Kidney tubule cell (primary cell): ENCODE results near the gene ST8SIA4.
"Not testable (repeated sequence)": the region's sequence is repeated elsewhere in the genome, so short reads cannot be mapped to it uniquely, and the experiment has no call there.

Experiments
- DNase-seq: peaks from one replicate; pipeline ENCODE4 v3.0.0-alpha.2; 2018; ENCODE audit warnings: low spot score

ST8SIA4 gene

GRCh38 chr5:100787648-100788047 lies 115.4 kb downstream of the ST8SIA4 start:
- DNase-seq, result no peak

GRCh38 chr5:100785536-100785935 lies 117.5 kb downstream of the ST8SIA4 start:
- not testable (repeated sequence) for DNase-seq

DNA sequence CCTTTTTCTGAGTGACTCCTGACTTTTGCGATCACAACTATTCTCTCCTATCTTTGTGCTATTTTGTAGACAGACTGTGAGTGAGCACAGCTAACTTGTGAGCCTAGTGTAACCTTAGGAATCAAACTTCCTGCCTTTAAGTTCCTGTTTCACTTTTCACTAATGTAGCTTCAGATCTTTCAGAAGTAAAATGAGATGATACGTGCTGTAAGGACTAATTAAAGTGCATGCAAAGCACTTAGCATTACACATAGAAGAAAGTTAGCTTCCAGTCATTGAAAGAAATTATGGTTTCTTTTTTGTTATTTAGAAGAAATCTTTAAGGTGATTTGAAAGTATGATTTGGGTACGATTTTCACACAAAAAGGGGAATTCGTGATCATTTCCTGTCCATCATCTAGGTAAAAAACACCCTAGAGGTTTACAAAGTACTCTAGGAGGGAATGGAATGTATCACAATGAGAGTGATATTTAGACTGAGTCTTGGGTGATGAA lies 122.7 kb downstream of the ST8SIA4 start:
- DNase-seq, result no peak

DNA sequence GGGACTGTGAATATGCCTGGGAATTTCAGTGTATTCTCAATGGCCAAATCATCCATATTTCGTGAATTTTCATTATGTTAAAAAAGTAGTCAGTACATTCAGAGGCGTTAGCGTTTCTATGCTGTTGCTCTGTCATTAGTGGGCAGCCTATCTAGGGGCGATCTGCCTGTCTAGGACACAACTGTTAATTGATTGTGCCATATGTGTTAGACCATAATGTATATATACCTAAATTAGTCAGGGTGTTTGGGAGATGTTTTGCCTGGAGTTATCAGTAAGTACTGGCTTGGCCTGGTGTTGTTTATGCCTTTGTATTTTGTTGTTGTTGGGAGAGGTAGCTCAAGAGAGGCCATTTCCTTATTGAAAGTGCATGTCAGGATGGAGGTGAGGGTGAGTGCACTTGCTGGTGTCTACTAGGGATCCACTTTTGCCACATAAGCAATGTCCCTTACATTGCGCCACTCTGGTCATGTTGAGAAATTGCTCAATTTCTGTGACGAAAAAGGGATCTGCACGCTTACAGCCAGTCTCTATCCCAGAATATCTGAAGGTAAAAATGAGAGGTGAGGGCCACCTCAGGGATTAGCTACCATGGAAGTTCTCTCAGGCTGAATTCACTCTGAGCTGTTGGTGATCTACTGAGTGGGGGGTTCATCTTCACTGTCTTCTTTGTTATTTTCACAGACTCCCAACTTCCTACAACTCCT lies 123.3 kb downstream of the ST8SIA4 start:
- DNase-seq, result no peak

DNA sequence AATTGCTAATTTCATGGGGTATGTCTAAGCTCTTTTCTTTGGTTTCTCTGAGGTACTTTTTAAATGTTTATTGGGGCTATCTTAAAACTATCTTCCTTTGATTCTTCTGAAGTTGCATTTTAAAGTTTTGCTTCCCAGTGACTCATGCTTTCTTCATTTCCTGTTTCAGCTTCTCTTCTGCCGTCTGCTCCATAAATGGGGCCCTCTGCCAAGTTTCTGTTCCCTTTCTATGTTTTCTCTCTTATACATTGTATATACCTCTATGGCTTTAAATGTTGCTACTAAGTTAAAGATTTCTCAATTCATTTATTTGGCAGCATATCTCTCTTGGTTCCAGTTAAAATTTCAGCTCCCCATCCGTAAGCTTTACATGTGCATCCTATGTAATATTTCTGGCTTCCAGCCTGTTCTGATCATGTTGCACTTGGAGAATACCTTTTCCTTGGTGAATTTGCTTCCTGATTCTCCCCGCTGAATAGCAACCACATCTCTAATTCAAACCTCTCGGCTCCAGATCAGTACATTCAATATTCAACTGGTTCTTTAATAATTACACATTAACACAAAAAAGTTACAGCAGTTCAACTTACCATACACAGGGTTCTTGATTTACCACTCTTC lies 125.3 kb downstream of the ST8SIA4 start:
- DNase-seq, result peak; percentile 74

DNA sequence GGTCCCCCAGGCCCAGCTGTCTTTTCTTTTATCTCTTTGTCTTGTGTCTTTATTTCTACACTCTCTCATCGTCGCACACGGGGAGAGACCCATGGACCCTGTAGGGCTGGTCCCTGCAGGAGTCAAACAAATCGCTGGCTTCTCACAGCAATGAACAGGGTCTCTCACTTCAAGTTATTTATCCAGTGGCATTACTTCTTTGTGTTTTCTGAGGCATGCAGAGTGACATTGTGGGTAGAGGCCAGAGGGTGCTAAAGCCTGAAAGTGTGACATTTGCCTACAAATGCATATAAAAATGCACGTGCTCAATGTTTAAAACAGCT lies 127.6 kb downstream of the ST8SIA4 start:
- no peak for DNase-seq

GRCh38 chr5:100772548-100772947 lies 130.5 kb downstream of the ST8SIA4 start:
- DNase-seq, result no peak

DNA sequence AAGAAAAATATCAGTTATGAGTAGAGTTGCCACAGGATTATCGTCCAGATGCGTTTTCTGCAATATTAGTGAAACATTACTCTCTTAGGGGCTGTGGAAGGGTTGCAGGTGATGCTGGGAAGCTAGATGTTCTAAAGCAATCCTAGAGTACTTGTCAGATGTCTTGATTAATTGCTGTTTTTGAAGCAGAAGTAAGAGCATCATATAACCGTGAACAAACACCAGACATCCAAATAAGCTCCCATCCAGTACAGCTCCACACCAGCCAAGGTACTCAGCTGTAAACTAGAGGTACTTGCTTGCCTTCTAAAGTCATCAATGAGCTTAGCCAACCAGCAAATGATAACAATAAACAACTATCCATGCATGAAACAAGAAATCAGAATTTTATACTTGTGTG lies 131.1 kb downstream of the ST8SIA4 start:
- no peak for DNase-seq

GRCh38 chr5:100771181-100771580 lies 131.9 kb downstream of the ST8SIA4 start:
- DNase-seq, result no peak

GRCh38 chr5:100768221-100768620 lies 134.9 kb downstream of the ST8SIA4 start:
- no peak for DNase-seq

- no peak for DNase-seq
These were observed 140.1 kb downstream of the ST8SIA4 start for GRCh38 chr5:100762995-100763394.

DNA sequence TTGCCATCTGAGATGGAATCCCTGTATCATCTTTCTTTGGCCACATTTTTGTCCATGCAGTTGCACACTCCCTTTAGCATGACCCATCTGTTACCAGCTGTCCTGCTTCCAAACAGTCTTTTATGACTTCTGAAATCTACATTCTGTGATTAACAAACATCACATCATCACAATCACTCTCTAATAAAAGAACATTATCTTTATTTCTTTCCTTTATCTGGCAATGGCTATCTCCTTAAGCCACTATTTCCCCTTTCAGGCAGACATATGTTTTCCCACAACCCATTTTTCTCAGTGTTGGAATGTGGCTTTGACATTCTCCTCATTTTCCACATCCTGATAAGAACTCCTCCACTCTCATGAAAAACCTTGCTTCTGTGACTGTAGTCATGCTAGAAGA lies 141.0 kb downstream of the ST8SIA4 start:
- no peak for DNase-seq

DNA sequence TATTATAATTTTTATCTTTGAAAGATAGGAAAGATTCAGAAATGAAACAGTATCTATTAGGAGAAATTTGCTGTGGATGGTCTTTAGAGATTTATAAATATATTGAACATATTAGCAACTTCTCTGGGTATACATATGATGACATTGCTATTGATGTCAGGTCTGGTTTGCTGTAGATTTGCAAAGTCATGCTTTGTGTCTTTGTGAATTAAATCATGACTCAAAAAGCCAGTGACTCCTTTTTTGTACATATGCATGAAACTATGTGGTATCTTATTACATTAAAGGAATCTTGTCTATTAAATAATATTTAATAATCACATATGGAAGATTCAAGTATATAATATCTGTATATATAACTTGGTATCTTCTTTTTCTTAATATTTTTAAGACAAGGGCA lies 141.9 kb downstream of the ST8SIA4 start:
- DNase-seq, result no peak

GRCh38 chr5:100760688-100761087 lies 142.4 kb downstream of the ST8SIA4 start:
- no peak for DNase-seq

DNA sequence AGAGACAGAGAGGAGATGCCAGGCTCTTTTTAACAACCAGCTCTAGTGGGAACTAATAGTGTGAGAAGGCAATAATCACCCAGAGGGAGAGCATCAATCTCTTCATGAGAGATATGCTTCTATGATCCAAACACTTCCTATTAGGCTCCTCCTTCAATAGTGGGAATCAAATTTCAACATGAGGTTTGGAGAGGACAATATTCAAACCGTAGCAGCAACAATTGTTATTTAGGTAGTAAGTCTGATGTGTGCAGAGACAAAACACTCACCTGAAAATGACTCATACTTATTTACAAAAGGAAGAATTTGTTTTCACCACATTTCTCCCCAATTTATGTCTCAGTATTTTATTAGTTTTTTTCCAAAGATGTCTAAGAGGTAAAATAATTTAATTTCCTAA lies 144.3 kb downstream of the ST8SIA4 start:
- DNase-seq, result no peak

DNA sequence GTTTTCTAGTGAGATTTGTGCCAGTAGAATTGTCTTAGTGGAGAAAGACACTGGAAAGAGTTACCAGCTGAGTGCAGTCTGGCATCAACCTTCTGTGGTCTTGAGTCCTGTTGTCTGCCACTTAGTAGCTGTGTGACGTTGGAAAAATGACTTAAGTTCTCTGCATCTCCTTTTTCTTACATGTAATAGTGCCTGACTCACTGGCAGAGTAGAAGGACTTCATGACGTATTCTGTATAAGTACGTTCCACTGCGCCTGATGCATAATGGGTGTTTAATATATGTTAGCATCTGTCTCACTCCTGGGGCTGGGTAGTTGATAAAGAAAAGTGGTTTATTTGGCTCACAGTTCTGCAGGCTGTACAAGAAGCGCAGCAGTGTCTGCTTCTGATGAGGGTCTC lies 144.8 kb downstream of the ST8SIA4 start:
- DNase-seq, result no peak

- DNase-seq, result no peak
These were observed 145.5 kb downstream of the ST8SIA4 start for GRCh38 chr5:100757618-100758017.
